OCI-LY3 (cell line): ENCODE measurements around the gene BBX.
"Not testable (repeated sequence)": the region's sequence is repeated elsewhere in the genome, so short reads cannot be mapped to it uniquely, and the experiment has no call there.

Experiments used
- H2AFZ ChIP-seq: fragments of 200-600, 300-600 bp; shearing (Covaris generic); 2 replicates; pipeline ENCODE4 v1.6.0; 2014; ENCODE audit warnings: antibody characterized with exemption, low read depth, low read length
- H3K27ac ChIP-seq: fragments of 200-600, 300-600 bp; sonication (generic); 2 replicates; pipeline ENCODE4 v1.5.1; 2014; ENCODE audit warnings: mild to moderate bottlenecking, low read length, moderate library complexity, mixed read lengths
- H3K27me3 ChIP-seq: fragments of 200-600, 300-600 bp; sonication (generic); 2 replicates; pipeline ENCODE4 v1.6.1; 2014; ENCODE audit warnings: low read depth, low read length, mixed read lengths
- H3K36me3 ChIP-seq: fragments of 200-600, 300-600 bp; sonication (generic); replicated peaks from 2 replicates; pipeline ENCODE3; 2014; ENCODE audit warnings: low read depth, low read length, mixed read lengths
- H3K4me1 ChIP-seq: fragments of 300-600, 200-600 bp; sonication (generic); 2 replicates; pipeline ENCODE4 v1.6.1; 2014; ENCODE audit warnings: low read length, mixed read lengths
- H3K4me2 ChIP-seq: fragments of 200-600, 300-600 bp; sonication (generic); 2 replicates; pipeline ENCODE4 v1.6.1; 2014; ENCODE audit warnings: low read length, mixed read lengths
- H3K4me3 ChIP-seq: fragments of 300-600, 200-600 bp; sonication (generic); 2 replicates; pipeline ENCODE4 v1.5.1; 2014; ENCODE audit warnings: antibody characterized with exemption, mild to moderate bottlenecking, low read length, moderate library complexity
- H3K79me2 ChIP-seq: fragments of 300-600, 200-600 bp; shearing (Covaris generic); 2 replicates; pipeline ENCODE4 v1.6.1; 2014; ENCODE audit warnings: mild to moderate bottlenecking, low read length, mixed read lengths
- H3K9ac ChIP-seq: fragments of 300-600, 200-600 bp; shearing (Covaris generic); 2 replicates; pipeline ENCODE4 v1.6.0; 2014; ENCODE audit warnings: mild to moderate bottlenecking, low read length, moderate library complexity
- H3K9me3 ChIP-seq: fragments of 200-600, 300-600 bp; shearing (Covaris generic); 2 replicates; pipeline ENCODE4 v1.6.1; 2014; ENCODE audit warnings: low read length, mixed read lengths; ENCODE audit not compliant: insufficient read depth
- H4K20me1 ChIP-seq: fragments of 200-600, 300-600 bp; sonication (generic); 2 replicates; pipeline ENCODE4 v1.6.1; 2016; ENCODE audit warnings: low read length, mixed read lengths; ENCODE audit not compliant: insufficient read depth
- CTCF ChIP-seq: fragments of 200-600, 300-600 bp; sonication (generic); IDR thresholded peaks from 2 replicates; pipeline ENCODE4 v1.5.1; 2014; ENCODE audit warnings: antibody characterized with exemption, low read length, low read depth
- EZH2phosphoT487 ChIP-seq: fragments of 200-600 bp; shearing (Covaris generic); IDR thresholded peaks from 2 replicates; pipeline ENCODE4 v1.6.1; 2018; ENCODE audit warnings: antibody characterized with exemption, mixed run types, low read depth

The BBX gene

DNA sequence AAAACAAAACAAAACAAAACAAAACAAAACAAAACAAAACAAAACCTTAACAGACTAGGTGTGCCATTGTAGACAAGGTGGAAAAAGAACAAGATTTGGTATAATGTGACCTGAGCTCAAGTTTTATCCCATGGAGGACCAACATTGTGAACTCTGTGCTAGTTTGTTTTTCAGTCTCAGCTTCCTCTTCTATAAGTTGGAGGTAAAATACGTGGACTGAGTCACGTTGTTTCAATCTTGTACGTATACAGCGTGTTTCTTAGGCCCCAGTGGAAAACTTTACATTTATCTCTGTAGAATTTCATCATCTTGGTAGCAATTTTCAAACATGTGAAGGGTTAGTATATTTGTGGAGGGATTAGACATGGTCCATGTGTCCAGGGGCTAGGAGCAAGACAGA lies 306.4 kb downstream of the BBX start:
- Histone ChIP-seq H3K4me3 (no peak overlapping the region), H3K4me2 (no peak overlapping the region), H3K27ac (no peak overlapping the region), H3K4me1 (peaks cover 10% of the 10 kb centered on the region), H3K9ac (no peak overlapping the region), H2AFZ (no peak overlapping the region), H4K20me1 (no peaks in the 10 kb centered on the region), H3K9me3 (no peaks in the 10 kb centered on the region), H3K27me3 (0 out of 2 replicates have a peak, but pooled peaks cover 3% of the 10 kb centered on the region), H3K36me3 (no peaks in the 10 kb centered on the region), H3K79me2 (0 out of 2 replicates have a peak, but pooled peaks cover 3% of the 10 kb centered on the region)
- TF ChIP-seq CTCF (no peak), EZH2phosphoT487 (no peak)

- H3K4me2 ChIP-seq: no peak overlapping the region
- TF ChIP-seq CTCF (no peak), EZH2phosphoT487 (no peak)
- no peak overlapping the region for H3K9ac ChIP-seq
- 0 out of 2 replicates have a peak, but pooled peaks cover 3% of the 10 kb centered on the region for H3K27me3 ChIP-seq
- 0 out of 2 replicates have a peak, but pooled peaks cover 3% of the 10 kb centered on the region for H3K79me2 ChIP-seq
- H3K27ac ChIP-seq: no peak overlapping the region
- H4K20me1 ChIP-seq: no peaks in the 10 kb centered on the region
- peaks cover 10% of the 10 kb centered on the region for H3K4me1 ChIP-seq
- no peak overlapping the region for H2AFZ ChIP-seq
- H3K9me3 ChIP-seq: no peaks in the 10 kb centered on the region
- no peak overlapping the region for H3K4me3 ChIP-seq
- no peaks in the 10 kb centered on the region for H3K36me3 ChIP-seq
These were observed 308.8 kb downstream of the BBX start for GRCh38 chr3:107831590-107831989.

DNA sequence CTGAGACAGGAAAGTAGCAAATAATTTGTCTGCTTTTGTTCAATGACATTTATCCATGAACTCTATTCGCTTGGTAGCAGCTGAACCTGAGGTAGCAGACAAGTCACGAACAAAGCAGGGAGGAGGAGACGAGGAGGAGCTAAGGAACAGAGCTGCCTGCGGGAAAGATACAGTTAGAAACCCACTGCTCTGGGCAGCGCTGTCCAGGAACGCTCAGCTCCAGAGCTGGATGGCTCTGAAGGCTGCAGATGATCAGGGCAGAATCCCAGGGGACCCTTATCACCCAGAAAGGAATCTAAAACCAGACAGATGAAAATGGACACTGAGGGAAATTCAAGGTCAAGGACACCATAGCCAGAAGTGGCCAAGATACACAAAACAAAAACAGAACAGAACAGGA lies 310.3 kb downstream of the BBX start:
- Histone ChIP-seq H4K20me1 (no peaks in the 10 kb centered on the region), H3K4me1 (peaks cover 10% of the 10 kb centered on the region), H3K36me3 (no peaks in the 10 kb centered on the region), H3K27ac (no peak overlapping the region), H3K9ac (peak overlapping the region; percentile 64), H3K27me3 (0 out of 2 replicates have a peak, but pooled peaks cover 3% of the 10 kb centered on the region), H3K9me3 (no peaks in the 10 kb centered on the region), H3K79me2 (0 out of 2 replicates have a peak, but pooled peaks cover 3% of the 10 kb centered on the region), H3K4me2 (peak overlapping the region; percentile 90), H3K4me3 (peak overlapping the region; percentile 81), H2AFZ (peak overlapping the region; percentile 88)
- TF ChIP-seq CTCF: no peak

GRCh38 chr3:107833722-107834416 lies 311.1 kb downstream of the BBX start:
- Histone ChIP-seq H3K27ac (peak overlapping the region; percentile 45), H3K4me2 (peak overlapping the region; percentile 90), H3K9ac (peak overlapping the region; percentile 64), H3K27me3 (0 out of 2 replicates have a peak, but pooled peaks cover 3% of the 10 kb centered on the region), H3K9me3 (no peaks in the 10 kb centered on the region), H3K4me1 (peaks cover 10% of the 10 kb centered on the region), H3K79me2 (0 out of 2 replicates have a peak, but pooled peaks cover 3% of the 10 kb centered on the region), H3K36me3 (no peaks in the 10 kb centered on the region), H3K4me3 (peak overlapping the region; percentile 81), H4K20me1 (no peaks in the 10 kb centered on the region), H2AFZ (peak overlapping the region; percentile 88)
- TF ChIP-seq EZH2phosphoT487: no peak
- TF ChIP-seq CTCF: no peak

GRCh38 chr3:107835001-107835400 lies 312.2 kb downstream of the BBX start:
- not testable (repeated sequence) for H3K9me3 ChIP-seq, H3K79me2 ChIP-seq, H4K20me1 ChIP-seq, H2AFZ ChIP-seq, H3K27ac ChIP-seq, H3K36me3 ChIP-seq, H3K27me3 ChIP-seq
- H3K9ac ChIP-seq: 0 out of 2 replicates have a peak overlapping the region, but pooled peaks have one; percentile 64
- peak overlapping the region; percentile 81 for H3K4me3 ChIP-seq
- peak overlapping the region; percentile 90 for H3K4me2 ChIP-seq
- H3K4me1 ChIP-seq: peaks cover 10% of the 10 kb centered on the region
